ENCODE results near the gene MYBBP1A.

The MYBBP1A gene

GRCh38 chr17:4535667-4536258, 19.4 kb downstream of the MYBBP1A start:
- DNase-seq = no peak

- no peak for DNase-seq
Observed at GRCh38 chr17:4534928-4535666, 20.1 kb downstream of the MYBBP1A start.

GRCh38 chr17:4534515-4534914, 20.7 kb downstream of the MYBBP1A start:
- no peak for DNase-seq

GRCh38 chr17:4533523-4534504, 21.4 kb downstream of the MYBBP1A start:
- no peak for DNase-seq

- no peak for DNase-seq
Observed at GRCh38 chr17:4532860-4533522, 22.2 kb downstream of the MYBBP1A start.

GRCh38 chr17:4531988-4532736, 23.0 kb downstream of the MYBBP1A start:
- no peak for DNase-seq

- DNase-seq = no peak
Observed at GRCh38 chr17:4530799-4531730, 24.1 kb downstream of the MYBBP1A start.

GRCh38 chr17:4529533-4530152, 25.5 kb downstream of the MYBBP1A start:
- DNase-seq = no peak

- DNase-seq = no peak
Observed at GRCh38 chr17:4527566-4528125, 27.5 kb downstream of the MYBBP1A start.

- no peak for DNase-seq
Observed at GRCh38 chr17:4527134-4527533, 28.1 kb downstream of the MYBBP1A start.

- DNase-seq = no peak
Observed at GRCh38 chr17:4525691-4526397, 29.3 kb downstream of the MYBBP1A start.

- DNase-seq = no peak
Observed at GRCh38 chr17:4523946-4524345, 31.2 kb downstream of the MYBBP1A start.

GRCh38 chr17:4522661-4523060, 32.5 kb downstream of the MYBBP1A start:
- no peak for DNase-seq

- DNase-seq = no peak
Observed at GRCh38 chr17:4520894-4521600, 34.1 kb downstream of the MYBBP1A start.

GRCh38 chr17:4520060-4520893, 34.9 kb downstream of the MYBBP1A start:
- DNase-seq = no peak

- DNase-seq = no peak
Observed at GRCh38 chr17:4519361-4519788, 35.8 kb downstream of the MYBBP1A start.

GRCh38 chr17:4518901-4519300, 36.3 kb downstream of the MYBBP1A start:
- no peak for DNase-seq

- DNase-seq = no peak
Observed at GRCh38 chr17:4516735-4517134, 38.4 kb downstream of the MYBBP1A start.
